K562 (cell line): ENCODE measurements around the gene SLC17A1. TPM values are rescaled to one million over a fixed set of nuclear protein-coding genes. Genes with fewer than 3 reads are reported as not detected.

Experiments used
- ATAC-seq: fragments of 200-7000 bp; cut with Tn5 transposase; 3 replicates; pipeline ENCODE4 v1.9.1; 2020; ENCODE audit warnings: moderate library complexity
- BruUV-seq: library from RNA; stranded (reverse); fragments of 400-500 nt; replicated peaks from 2 replicates; lab custom pipeline; 2021; lab: Mats Ljungman, UMichigan
- CTCF ChIA-PET: fragments of 300-600 bp; formaldehyde crosslinking; extraction: SDS; loops from one replicate; lab custom pipeline; 2021; ENCODE audit warnings: low intra/inter-chr PET ratio; lab: Yijun Ruan, JAX
- POLR2A ChIA-PET: fragments of 300-600, 350-650 bp; sonication (Branson Sonifier 250); formaldehyde crosslinking; extraction: SDS; loops from one replicate; lab custom pipeline; 2021; ENCODE audit warnings: antibody characterized with exemption, inconsistent platforms; lab: Yijun Ruan, JAX
- DNase-seq, 4 experiments: peaks; one replicate each; pipeline versions ENCODE4 v3.0.0 to v3.0.0-alpha.2; 2011 to 2018; ENCODE audit warnings: low spot score in 3 of 4, mixed read lengths in 3 of 4; ENCODE audit errors: extremely low read depth in 1 of 4
- FAIRE-seq: peaks from 2 replicates; lab custom pipeline; 2011; peaks lifted over from hg19 to GRCh38; lab: Jason Lieb, UNC
- H2AFZ ChIP-seq: 2 replicates; pipeline ENCODE4 v1.6.0; 2011; ENCODE audit warnings: low read depth, low read length, control low read depth, inconsistent platforms
- H3K27ac ChIP-seq: fragments of 200-600 bp; 3 replicates; pipeline ENCODE4 v1.8.0; 2011; ENCODE audit warnings: low read depth, mild to moderate bottlenecking, control low read depth, inconsistent platforms, low read length, moderate library complexity, mixed read lengths; ENCODE audit errors: extremely low read depth
- H3K27me3 ChIP-seq, 2 experiments: fragments of 300-600 bp in 1 of 2; 2 replicates in 1 of 2; 3 replicates in 1 of 2; pipeline versions ENCODE4 v1.6.0 to v1.8.0; 2011; ENCODE audit warnings: inconsistent platforms in 2 of 2, low read length in 2 of 2, mild to moderate bottlenecking in 1 of 2, mixed read lengths in 1 of 2, moderate library complexity in 1 of 2; ENCODE audit not compliant: control insufficient read depth in 2 of 2, insufficient read depth in 2 of 2
- H3K36me3 ChIP-seq: fragments of 300-600 bp; 3 replicates; pipeline ENCODE4 v1.8.0; 2011; ENCODE audit warnings: mild to moderate bottlenecking, low read length, inconsistent platforms; ENCODE audit not compliant: control insufficient read depth, insufficient read depth
- H3K4me1 ChIP-seq, 2 experiments: fragments of 200-600 bp in 1 of 2; replicated peaks in 1 of 2; 2 replicates in 1 of 2; 3 replicates in 1 of 2; pipeline versions ENCODE4 v1.5.1 to v1.8.0; 2011; ENCODE audit warnings: inconsistent platforms in 2 of 2, low read length in 2 of 2, mild to moderate bottlenecking in 1 of 2, mixed read lengths in 1 of 2, moderate library complexity in 1 of 2; ENCODE audit not compliant: control insufficient read depth in 2 of 2, insufficient read depth in 2 of 2
- H3K4me2 ChIP-seq: 2 replicates; pipeline ENCODE4 v1.6.1; 2011; ENCODE audit warnings: low read length, control low read depth, inconsistent platforms, mixed read lengths; ENCODE audit not compliant: insufficient read depth
- H3K4me3 ChIP-seq: fragments of 200-600 bp; sonication (generic), shearing (Covaris generic); 2 replicates; pipeline ENCODE4 v1.5.1; 2016; ENCODE audit warnings: control low read depth, inconsistent platforms
- H3K79me2 ChIP-seq: fragments of 200-600 bp; 3 replicates; pipeline ENCODE4 v1.8.0; 2011; ENCODE audit warnings: low read length, inconsistent platforms; ENCODE audit not compliant: control insufficient read depth, insufficient read depth
- H3K9ac ChIP-seq, 2 experiments: 2 replicates each; pipeline versions ENCODE4 v1.6.0 to v1.6.1; 2011; ENCODE audit warnings: low read depth in 2 of 2, low read length in 2 of 2, control low read depth in 1 of 2, inconsistent platforms in 1 of 2, mild to moderate bottlenecking in 1 of 2, mixed read lengths in 1 of 2; ENCODE audit not compliant: insufficient read depth in 1 of 2
- H3K9me1 ChIP-seq: one replicate; pipeline ENCODE4 v1.6.0; 2011; ENCODE audit warnings: inconsistent platforms, mild to moderate bottlenecking, low read length, moderate library complexity; ENCODE audit not compliant: control insufficient read depth, insufficient read depth
- H3K9me3 ChIP-seq: replicated peaks from 2 replicates; pipeline ENCODE4 v1.5.1; 2011; ENCODE audit warnings: low read depth, low read length, inconsistent platforms; ENCODE audit not compliant: control insufficient read depth, insufficient read depth
- H4K20me1 ChIP-seq: replicated peaks from 2 replicates; pipeline ENCODE4 v1.6.1; 2011; ENCODE audit warnings: low read length, inconsistent platforms, mixed read lengths; ENCODE audit not compliant: control insufficient read depth, insufficient read depth
- BRCA1 ChIP-seq, 2 experiments: fragments of 450-650 bp in 1 of 2; sonication (generic) in 1 of 2; formaldehyde crosslinking in 1 of 2; IDR thresholded peaks; 2 replicates each; pipeline versions ENCODE4 v1.5.0 to v1.6.1; 2017 to 2020; ENCODE audit warnings: mild to moderate bottlenecking in 1 of 2, missing genetic modification reagents in 1 of 2
- IRF1 ChIP-seq: sonication (generic); formaldehyde crosslinking; IDR thresholded peaks from 2 replicates; pipeline ENCODE4 v1.8.0; 2022; ENCODE audit warnings: missing genetic modification reagents, mild to moderate bottlenecking, borderline replicate concordance
- KLF6 ChIP-seq: fragments of 250-450 bp; sonication (Bioruptor Pico); IDR thresholded peaks from 2 replicates; pipeline ENCODE4 v1.4.0; 2020; ENCODE audit warnings: mild to moderate bottlenecking, moderate library complexity, borderline replicate concordance
- L3MBTL2 ChIP-seq: fragments of 450-650 bp; IDR thresholded peaks from 2 replicates; pipeline ENCODE4 v1.6.1; 2016; ENCODE audit warnings: mild to moderate bottlenecking, moderate library complexity
- MAFG ChIP-seq: fragments of 450-650 bp; conservative IDR thresholded peaks from 2 replicates; pipeline ENCODE4 v1.6.1; 2016; ENCODE audit warnings: missing genetic modification characterization, missing compliant biosample characterization
- MAX ChIP-seq: sonication (generic); formaldehyde crosslinking; IDR thresholded peaks from 2 replicates; pipeline ENCODE4 v1.9.0; 2022; ENCODE audit warnings: mild to moderate bottlenecking, missing genetic modification reagents
- NFE2 ChIP-seq: IDR thresholded peaks from 2 replicates; pipeline ENCODE4 v1.6.1; 2014; ENCODE audit warnings: antibody characterized with exemption, low read depth
- NR2C2 ChIP-seq, 2 experiments: fragments of 200-800 bp in 1 of 2; sonication (Bioruptor generic) in 1 of 2; sonication (generic) in 1 of 2; formaldehyde crosslinking in 1 of 2; IDR thresholded peaks; 2 replicates each; pipeline versions ENCODE4 v1.6.1 to v1.8.0; 2016 to 2022; ENCODE audit warnings: mild to moderate bottlenecking in 1 of 2, missing compliant biosample characterization in 1 of 2, missing genetic modification characterization in 1 of 2, missing genetic modification reagents in 1 of 2
- RBM34 ChIP-seq: fragments of 200-400 bp; formaldehyde crosslinking; IDR thresholded peaks from 2 replicates; pipeline ENCODE4 v1.6.1; 2018; ENCODE audit warnings: low read length, borderline replicate concordance; ENCODE audit not compliant: insufficient read depth
- RFX5 ChIP-seq: IDR thresholded peaks from 2 replicates; pipeline ENCODE4 v1.6.1; 2011; ENCODE audit warnings: low read depth, mild to moderate bottlenecking, improper control_type of control experiment, low read length
- TFE3 ChIP-seq: fragments of 450-650 bp; formaldehyde crosslinking; IDR thresholded peaks from 2 replicates; pipeline ENCODE4 v1.4.0; 2020; ENCODE audit warnings: mild to moderate bottlenecking, mixed read lengths
- ZNF24 ChIP-seq: fragments of 450-650 bp; IDR thresholded peaks from 2 replicates; pipeline ENCODE4 v1.6.1; 2016
- ZNF384 ChIP-seq: IDR thresholded peaks from 2 replicates; pipeline ENCODE4 v1.6.1; 2012; ENCODE audit warnings: low read depth, low read length, improper control_type of control experiment
- ZNF41 ChIP-seq: fragments of 250-450 bp; sonication (Bioruptor Pico); conservative IDR thresholded peaks from 2 replicates; pipeline ENCODE4 v1.4.0; 2020; ENCODE audit warnings: mild to moderate bottlenecking
- ZNF639 ChIP-seq, 2 experiments: fragments of 200-800 bp in 1 of 2; sonication (Bioruptor generic) in 1 of 2; sonication (generic) in 1 of 2; formaldehyde crosslinking in 1 of 2; IDR thresholded peaks in 1 of 2; conservative IDR thresholded peaks in 1 of 2; 2 replicates each; pipeline versions ENCODE4 v1.5.0 to v1.6.1; 2016 to 2020; ENCODE audit warnings: missing compliant biosample characterization in 1 of 2, missing genetic modification characterization in 1 of 2, missing genetic modification reagents in 1 of 2
- ZNF717 ChIP-seq: fragments of 250-450 bp; sonication (Bioruptor Pico); IDR thresholded peaks from 2 replicates; pipeline ENCODE4 v1.5.0; 2021
- WGBS: fragments of 100-300 bp; shearing (Covaris generic); methylation state at CpG from one replicate; pipeline ENCODE4 v1.1.6; 2016; ENCODE audit warnings: low coverage, mixed read lengths; ENCODE audit not compliant: insufficient coverage; ENCODE audit errors: missing lambda C conversion rate; 5-methylcytosine and 5-hydroxymethylcytosine counted together
- in situ Hi-C: fragments of 300-500 bp; cut with MboI; formaldehyde crosslinking; loops from 4 replicates; pipeline ENCODE4 v1.15.0; 2018; ENCODE audit warnings: inconsistent platforms, mixed read lengths
- intact Hi-C: fragments of 100-400 bp; cut with micrococcal nuclease; formaldehyde crosslinking; loops from 2 replicates; pipeline ENCODE4 v1.14.2; 2022
- polyA plus RNA-seq, 8 experiments: library from polyadenylated mRNA; depleted of rRNA in 4 of 8; stranded (reverse) in 5 of 8; unstranded in 3 of 8; fragments of >200 nt; fragmentation: Nextera tagmentation in 2 of 8; fragmentation: Illumina TruSeq in 1 of 8; extraction: Ambion mirVana in 2 of 8; extraction: Trizol in 1 of 8; gene quantifications; 2 replicates each; pipeline versions ENCODE4 v1.2.1 to v1.2.3, GENCODE V29; 2011 to 2014; ENCODE audit warnings: inconsistent platforms in 1 of 8, missing spikeins in 1 of 8
- total RNA-seq, 7 experiments: library from RNA; depleted of rRNA in 6 of 7; stranded (reverse); fragments of >200 nt in 6 of 7; fragmentation: Illumina TruSeq in 2 of 7; extraction: Trizol in 2 of 7; gene quantifications; 2 replicates each; pipeline versions ENCODE4 v1.2.1 to v1.2.3, GENCODE V29; 2011 to 2021; ENCODE audit warnings: low replicate concordance in 1 of 7

The SLC17A1 gene
- total and polyA plus RNA-seq, 9 of the 15 experiments (the other 6 are each of a cell fraction or from before 2014, with no cell fraction given) = not detected

- ATAC-seq (no peak), FAIRE-seq (no peak), DNase-seq (no peak)
- no peaks in the 10 kb centered on the region; a peak in 2 of 5 replicates for H3K4me1 ChIP-seq
- H3K27me3 ChIP-seq = no peaks in the 10 kb centered on the region
- no peak overlapping the region for H3K4me2 ChIP-seq
- no TSS peak for BruUV-seq
- no peak overlapping the region for H3K27ac ChIP-seq
- WGBS = 17% methylated on average over 3 of the region's 3 CpGs
- no peaks in the 10 kb centered on the region for H3K9me1 ChIP-seq
- H3K79me2 ChIP-seq = no peaks in the 10 kb centered on the region
- TF ChIP-seq RFX5 = no peak
- no peak for TF ChIP-seq ZNF24
- peak; percentile 67 for TF ChIP-seq NFE2
- TF ChIP-seq IRF1 = no peak
- TF ChIP-seq L3MBTL2 = peak; percentile 58; the same call in 1 of the 2 replicates
- no peak for TF ChIP-seq NR2C2 (CRISPR knock-in tag; IDR thresholded peaks at IDR 0.05)
- TF ChIP-seq NR2C2 (tag; IDR thresholded peaks at IDR 0.05) = peak; percentile 11; the same call in 1 of the 2 replicates
- no peak for TF ChIP-seq MAX (CRISPR knock-in tag)
- TF ChIP-seq KLF6 (CRISPR knock-in tag) = no peak
- no peak for TF ChIP-seq ZNF717
- 0 out of 4 replicates have a peak, but pooled peaks of 1 of the 2 experiments have one; percentile 28 for TF ChIP-seq ZNF639 (CRISPR knock-in tag; conservative IDR thresholded peaks at IDR 0.05 in 1 of 2, IDR thresholded peaks at IDR 0.05 in 1 of 2)
- 0 out of 2 replicates have a peak, but pooled peaks have one; percentile 21 for TF ChIP-seq ZNF384
- TF ChIP-seq ZNF41 (CRISPR knock-in tag) = no peak
- peak; percentile 64; the same call in 1 of the 2 replicates for TF ChIP-seq MAFG (tag)
- TF ChIP-seq BRCA1 (IDR thresholded peaks at IDR 0.05) = no peak
- no peak for TF ChIP-seq BRCA1 (CRISPR knock-in tag; IDR thresholded peaks at IDR 0.05)
- TF ChIP-seq RBM34 = no peak
- TF ChIP-seq TFE3 = peak; percentile 93
- intact Hi-C loops = no loop called here
- H3K9me3 ChIP-seq = no peaks in the 10 kb centered on the region
- POLR2A ChIA-PET = interaction anchor here (0.6 to 1.8 kb wide), 2 partner anchors 70 to 150 kb away, joined by 3 to 4 read pairs; no protein-coding TSS in a partner anchor
- in situ Hi-C loops = no loop called here
- H3K9ac ChIP-seq = no peak overlapping the region
- H2AFZ ChIP-seq = no peak overlapping the region
- H4K20me1 ChIP-seq = no peaks in the 10 kb centered on the region
- H3K36me3 ChIP-seq = no peaks in the 10 kb centered on the region
- CTCF ChIA-PET = no interaction called here
- H3K4me3 ChIP-seq = no peak overlapping the region
These were observed 44.2 kb upstream of the SLC17A1 start for GRCh38 chr6:25875926-25876602.
